ENCODE results near the gene RWDD3.

RWDD3 gene

DNA sequence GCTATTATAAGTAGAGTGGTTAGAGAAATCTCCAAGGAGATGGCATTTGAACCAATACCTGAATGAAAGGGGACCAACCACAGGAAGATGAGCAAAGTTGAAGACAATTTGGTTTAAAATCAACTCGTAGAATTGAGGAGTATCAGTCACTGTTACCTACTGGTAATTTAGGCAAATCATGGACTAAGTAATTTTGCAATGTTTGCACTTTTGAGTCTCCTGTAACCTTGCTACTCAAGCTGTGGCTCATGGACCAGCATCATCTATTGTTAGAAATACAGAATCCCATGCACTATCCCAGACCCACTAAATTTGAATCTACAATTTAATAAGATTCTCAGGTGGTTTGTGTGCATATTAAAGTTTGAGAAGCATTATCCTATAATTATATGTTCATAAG is 21.8 kb downstream of the RWDD3 start:
- no peak overlapping the region for H3K4me3 ChIP-seq (ENCODE audit: low read depth in 1 of 2, low read length in 2 of 2)
- no peaks in the 10 kb centered on the region for H3K27me3 ChIP-seq (ENCODE audit: low read depth, low read length)

GRCh38 chr1:95257758-95258157 is 23.7 kb downstream of the RWDD3 start:
- no peak overlapping the region for H3K27ac ChIP-seq (ENCODE audit: low read length)
- H3K36me3 ChIP-seq (ENCODE audit: control insufficient read depth in 1 of 2, insufficient read depth in 2 of 2, low read length in 2 of 2), result peaks cover 0 to under 1% of the 10 kb centered on the region in 2 donors
- no peaks in the 10 kb centered on the region for H3K4me1 ChIP-seq (ENCODE audit: control insufficient read depth in 1 of 2, insufficient read depth in 2 of 2, low read length in 2 of 2)
- H3K4me3 ChIP-seq (ENCODE audit: low read depth in 1 of 2, low read length in 2 of 2), result no peak overlapping the region
- no peaks in the 10 kb centered on the region for H3K9me3 ChIP-seq (ENCODE audit: control insufficient read depth in 1 of 2, low read length in 2 of 2)
- no peaks in the 10 kb centered on the region for H3K27me3 ChIP-seq (ENCODE audit: low read depth, low read length)

More for the DNA sequence above, 21.8 kb downstream of the RWDD3 start:
- Histone ChIP-seq H3K36me3 (ENCODE audit: control insufficient read depth in 1 of 2, insufficient read depth in 2 of 2, low read length in 2 of 2) (peaks cover 0 to 11% of the 10 kb centered on the region in 2 donors), H3K4me1 (ENCODE audit: control insufficient read depth in 1 of 2, insufficient read depth in 2 of 2, low read length in 2 of 2) (no peaks in the 10 kb centered on the region), H3K9me3 (ENCODE audit: control insufficient read depth in 1 of 2, low read length in 2 of 2) (no peaks in the 10 kb centered on the region), H3K27ac (ENCODE audit: low read length) (no peak overlapping the region)

DNA sequence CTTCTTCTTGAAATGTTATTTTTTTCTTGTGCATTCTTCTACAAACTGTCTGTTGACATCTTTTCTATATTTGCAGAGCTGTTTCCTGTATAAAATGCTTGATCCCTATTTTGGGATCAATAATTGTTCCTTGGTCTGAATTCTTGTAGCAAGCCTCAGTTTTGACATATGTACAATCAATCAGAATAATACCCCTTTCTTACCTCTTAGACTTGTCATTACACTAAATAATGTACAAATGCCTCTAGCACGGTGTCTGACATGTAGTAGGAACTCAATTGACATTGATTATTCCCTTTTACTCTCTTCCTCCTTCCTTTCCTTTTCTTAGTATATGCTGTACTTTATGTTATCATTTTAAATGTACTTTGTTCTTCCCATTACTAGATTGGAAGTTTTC is 25.2 kb downstream of the RWDD3 start:
- Histone ChIP-seq H3K4me1 (ENCODE audit: control insufficient read depth in 1 of 2, insufficient read depth in 2 of 2, low read length in 2 of 2) (no peaks in the 10 kb centered on the region), H3K4me3 (ENCODE audit: low read depth in 1 of 2, low read length in 2 of 2) (no peak overlapping the region), H3K27ac (ENCODE audit: low read length) (no peak overlapping the region), H3K36me3 (ENCODE audit: control insufficient read depth in 1 of 2, insufficient read depth in 2 of 2, low read length in 2 of 2) (no peaks in the 10 kb centered on the region), H3K27me3 (ENCODE audit: low read depth, low read length) (no peaks in the 10 kb centered on the region), H3K9me3 (ENCODE audit: control insufficient read depth in 1 of 2, low read length in 2 of 2) (no peaks in the 10 kb centered on the region)

DNA sequence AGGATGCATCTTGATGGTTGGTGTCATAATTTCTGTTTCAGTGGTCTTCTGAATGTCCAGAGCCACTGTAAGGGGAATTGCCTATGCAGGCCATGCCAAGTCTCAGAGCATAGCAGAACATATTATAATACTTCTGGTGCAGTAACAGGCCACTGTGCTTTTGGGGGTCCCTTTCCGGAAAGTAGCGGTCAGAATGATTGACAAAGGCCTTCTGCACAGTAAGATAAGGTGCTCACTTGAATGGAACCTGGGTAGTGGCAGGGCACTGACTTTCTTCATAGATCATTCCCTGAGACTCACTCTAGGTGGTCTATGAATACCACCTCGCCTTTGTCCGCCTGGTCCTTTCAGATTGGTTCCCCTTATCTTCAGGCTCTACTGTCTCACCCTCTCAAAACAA is 28.9 kb downstream of the RWDD3 start:
- H3K4me3 ChIP-seq (ENCODE audit: low read depth in 1 of 2, low read length in 2 of 2), result no peak overlapping the region
- H3K27ac ChIP-seq (ENCODE audit: low read length), result no peak overlapping the region
- H3K9me3 ChIP-seq (ENCODE audit: control insufficient read depth in 1 of 2, low read length in 2 of 2), result no peaks in the 10 kb centered on the region
- H3K36me3 ChIP-seq (ENCODE audit: control insufficient read depth in 1 of 2, insufficient read depth in 2 of 2, low read length in 2 of 2), result no peaks in the 10 kb centered on the region
- no peaks in the 10 kb centered on the region for H3K4me1 ChIP-seq (ENCODE audit: control insufficient read depth in 1 of 2, insufficient read depth in 2 of 2, low read length in 2 of 2)
- no peaks in the 10 kb centered on the region for H3K27me3 ChIP-seq (ENCODE audit: low read depth, low read length)

- H3K36me3 ChIP-seq (ENCODE audit: control insufficient read depth in 1 of 2, insufficient read depth in 2 of 2, low read length in 2 of 2), result no peaks in the 10 kb centered on the region
- no peak overlapping the region for H3K4me3 ChIP-seq (ENCODE audit: low read depth in 1 of 2, low read length in 2 of 2)
- no peak overlapping the region for H3K27ac ChIP-seq (ENCODE audit: low read length)
Observed at GRCh38 chr1:95263450-95263849, 29.4 kb downstream of the RWDD3 start.

DNA sequence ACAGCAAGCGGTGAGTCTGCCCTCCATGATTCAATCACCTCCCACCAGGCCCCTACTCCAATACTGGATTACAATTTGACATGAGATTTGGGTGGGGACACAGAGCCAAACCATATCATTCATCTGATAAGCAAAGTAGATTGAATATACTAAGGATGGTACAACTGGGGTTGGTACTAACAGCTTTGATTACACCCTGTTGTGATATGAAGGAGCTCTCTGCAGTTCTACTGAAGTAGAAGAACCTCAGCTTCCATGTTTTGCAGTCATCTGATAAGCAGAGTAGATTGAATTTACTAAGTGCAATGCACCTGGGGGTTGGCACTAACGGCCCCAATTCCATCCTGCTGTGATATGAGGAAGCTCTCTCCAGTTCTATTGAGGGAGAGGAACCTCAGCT is 31.1 kb downstream of the RWDD3 start:
- no peaks in the 10 kb centered on the region for H3K9me3 ChIP-seq (ENCODE audit: control insufficient read depth in 1 of 2, low read length in 2 of 2)
- no peak overlapping the region for H3K4me3 ChIP-seq (ENCODE audit: low read depth in 1 of 2, low read length in 2 of 2)
- H3K27ac ChIP-seq (ENCODE audit: low read length), result no peak overlapping the region
- no peaks in the 10 kb centered on the region for H3K4me1 ChIP-seq (ENCODE audit: control insufficient read depth in 1 of 2, insufficient read depth in 2 of 2, low read length in 2 of 2)
- H3K27me3 ChIP-seq (ENCODE audit: low read depth, low read length), result no peaks in the 10 kb centered on the region
- H3K36me3 ChIP-seq (ENCODE audit: control insufficient read depth in 1 of 2, insufficient read depth in 2 of 2, low read length in 2 of 2), result no peaks in the 10 kb centered on the region

More at GRCh38 chr1:95263450-95263849, 29.4 kb downstream of the RWDD3 start:
- Histone ChIP-seq H3K4me1 (ENCODE audit: control insufficient read depth in 1 of 2, insufficient read depth in 2 of 2, low read length in 2 of 2) (no peaks in the 10 kb centered on the region), H3K27me3 (ENCODE audit: low read depth, low read length) (no peaks in the 10 kb centered on the region), H3K9me3 (ENCODE audit: control insufficient read depth in 1 of 2, low read length in 2 of 2) (no peaks in the 10 kb centered on the region)

DNA sequence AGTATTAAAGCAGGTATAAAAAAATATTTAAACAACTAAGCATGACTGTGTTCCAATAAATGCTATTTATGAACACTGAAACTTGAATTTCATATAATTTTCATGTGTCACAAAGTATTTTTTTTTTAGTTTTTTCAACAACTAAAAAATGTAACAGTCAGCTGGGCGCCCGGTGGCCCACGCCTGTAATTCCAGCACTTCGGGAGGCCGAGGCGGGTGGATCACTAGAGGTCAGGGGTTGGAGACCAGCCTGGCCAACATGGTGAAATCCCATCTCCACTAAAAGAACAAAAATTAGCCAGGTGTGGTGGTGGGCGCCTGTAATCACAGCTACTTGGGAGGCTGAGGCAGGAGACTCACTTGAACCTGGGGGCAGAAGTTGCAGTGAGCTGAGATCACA is 42.4 kb downstream of the RWDD3 start:
- Histone ChIP-seq H3K36me3 (ENCODE audit: control insufficient read depth in 1 of 2, insufficient read depth in 2 of 2, low read length in 2 of 2) (no peaks in the 10 kb centered on the region), H3K4me1 (ENCODE audit: control insufficient read depth in 1 of 2, insufficient read depth in 2 of 2, low read length in 2 of 2) (no peaks in the 10 kb centered on the region), H3K9me3 (ENCODE audit: control insufficient read depth in 1 of 2, low read length in 2 of 2) (no peaks in the 10 kb centered on the region), H3K27me3 (ENCODE audit: low read depth, low read length) (no peaks in the 10 kb centered on the region), H3K27ac (ENCODE audit: low read length) (no peak overlapping the region), H3K4me3 (ENCODE audit: low read depth in 1 of 2, low read length in 2 of 2) (no peak overlapping the region)

GRCh38 chr1:95278173-95279006 is 44.4 kb downstream of the RWDD3 start:
- no peaks in the 10 kb centered on the region for H3K4me1 ChIP-seq (ENCODE audit: control insufficient read depth in 1 of 2, insufficient read depth in 2 of 2, low read length in 2 of 2)
- no peak overlapping the region for H3K27ac ChIP-seq (ENCODE audit: low read length)
- no peaks in the 10 kb centered on the region for H3K9me3 ChIP-seq (ENCODE audit: control insufficient read depth in 1 of 2, low read length in 2 of 2)
- no peaks in the 10 kb centered on the region for H3K27me3 ChIP-seq (ENCODE audit: low read depth, low read length)
- no peak overlapping the region for H3K4me3 ChIP-seq (ENCODE audit: low read depth in 1 of 2, low read length in 2 of 2)
- H3K36me3 ChIP-seq (ENCODE audit: control insufficient read depth in 1 of 2, insufficient read depth in 2 of 2, low read length in 2 of 2), result no peaks in the 10 kb centered on the region

- Histone ChIP-seq H3K4me3 (ENCODE audit: low read depth in 1 of 2, low read length in 2 of 2) (no peak overlapping the region), H3K36me3 (ENCODE audit: control insufficient read depth in 1 of 2, insufficient read depth in 2 of 2, low read length in 2 of 2) (no peaks in the 10 kb centered on the region), H3K27me3 (ENCODE audit: low read depth, low read length) (no peaks in the 10 kb centered on the region), H3K9me3 (ENCODE audit: control insufficient read depth in 1 of 2, low read length in 2 of 2) (no peaks in the 10 kb centered on the region), H3K4me1 (ENCODE audit: control insufficient read depth in 1 of 2, insufficient read depth in 2 of 2, low read length in 2 of 2) (no peaks in the 10 kb centered on the region), H3K27ac (ENCODE audit: low read length) (no peak overlapping the region)
Observed at GRCh38 chr1:95281781-95282517, 47.9 kb downstream of the RWDD3 start.

DNA sequence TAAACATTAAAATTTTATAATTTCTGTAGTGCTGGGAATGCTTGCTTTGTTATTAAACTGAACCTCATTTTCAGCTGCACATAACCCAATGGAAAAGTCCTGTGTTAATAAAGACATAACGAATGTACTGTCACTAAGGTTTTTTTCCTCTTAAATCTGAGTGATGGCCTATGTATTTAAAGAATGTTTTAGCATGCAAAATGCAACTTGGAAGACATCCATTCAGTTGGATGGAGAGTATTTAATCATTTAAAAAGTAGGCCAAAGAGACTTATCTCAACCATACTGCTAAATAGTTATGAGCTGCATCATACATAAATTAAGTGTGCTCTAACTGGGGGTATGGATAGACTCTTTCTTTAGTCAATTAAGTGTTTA is 48.5 kb downstream of the RWDD3 start:
- H3K36me3 ChIP-seq (ENCODE audit: control insufficient read depth in 1 of 2, insufficient read depth in 2 of 2, low read length in 2 of 2), result no peaks in the 10 kb centered on the region
- no peaks in the 10 kb centered on the region for H3K4me1 ChIP-seq (ENCODE audit: control insufficient read depth in 1 of 2, insufficient read depth in 2 of 2, low read length in 2 of 2)
- H3K27me3 ChIP-seq (ENCODE audit: low read depth, low read length), result no peaks in the 10 kb centered on the region
- no peak overlapping the region for H3K4me3 ChIP-seq (ENCODE audit: low read depth in 1 of 2, low read length in 2 of 2)
- H3K9me3 ChIP-seq (ENCODE audit: control insufficient read depth in 1 of 2, low read length in 2 of 2), result no peaks in the 10 kb centered on the region
- H3K27ac ChIP-seq (ENCODE audit: low read length), result no peak overlapping the region

DNA sequence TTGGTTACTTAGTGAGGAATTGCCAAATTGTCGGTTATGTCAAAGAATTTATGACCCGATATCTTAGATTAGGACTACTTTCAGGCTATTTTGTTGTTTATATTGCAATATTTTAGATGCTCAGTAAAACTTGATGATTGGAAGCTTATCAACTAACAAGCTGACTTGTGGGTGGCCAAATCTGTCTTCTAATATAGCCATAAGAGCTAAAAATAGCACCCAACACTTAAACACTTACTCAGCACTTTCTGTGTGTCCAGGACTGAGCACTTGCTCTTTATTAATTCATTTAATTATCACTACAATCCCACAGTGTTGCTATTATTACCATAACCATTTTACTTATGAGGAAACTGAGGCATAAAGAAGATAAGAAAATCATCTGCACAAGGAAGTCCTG is 50.4 kb downstream of the RWDD3 start:
- Histone ChIP-seq H3K27me3 (ENCODE audit: low read depth, low read length) (no peaks in the 10 kb centered on the region), H3K36me3 (ENCODE audit: control insufficient read depth in 1 of 2, insufficient read depth in 2 of 2, low read length in 2 of 2) (no peaks in the 10 kb centered on the region), H3K9me3 (ENCODE audit: control insufficient read depth in 1 of 2, low read length in 2 of 2) (no peaks in the 10 kb centered on the region), H3K4me1 (ENCODE audit: control insufficient read depth in 1 of 2, insufficient read depth in 2 of 2, low read length in 2 of 2) (no peaks in the 10 kb centered on the region), H3K27ac (ENCODE audit: low read length) (no peak overlapping the region), H3K4me3 (ENCODE audit: low read depth in 1 of 2, low read length in 2 of 2) (no peak overlapping the region)
